Articular chondrocyte of knee joint (primary cell): ENCODE data around the gene MYL10. TPM values are rescaled to one million over a fixed set of nuclear protein-coding genes. Genes with fewer than 3 reads are reported as not detected.

Experiments used
- total RNA-seq: library from RNA; depleted of rRNA; stranded (reverse); fragments of >200 nt; gene quantifications from 2 replicates; pipeline ENCODE4 v1.2.3, GENCODE V29; 2012

The MYL10 gene
- total RNA-seq: not detected in 2 replicates

GRCh38 chr7:101629171-101629570 lies at the start of gene MYL10:
Gene MYL10, minus strand, starts transcription at chr7:101629296. Its CDS starts 178 bp downstream, at chr7:101629118.

Other genes starting within 250 kb of the MYL10 start
- 72.6 and 73.0 TPM in 2 replicates for gene CUX1, start 188.3 kb upstream of the MYL10 start, total RNA-seq